HEK293T (cell line): ENCODE measurements around the gene ERCC1.

ENCODE experiments used
- ARNT ChIP-seq: fragments of 450-650 bp; IDR thresholded peaks from 2 replicates; pipeline ENCODE4 v1.6.1; 2017; ENCODE audit warnings: mild to moderate bottlenecking
- BHLHE40 ChIP-seq: fragments of 450-650 bp; IDR thresholded peaks from 2 replicates; pipeline ENCODE4 v1.6.1; 2016; ENCODE audit warnings: mild to moderate bottlenecking, moderate library complexity, borderline replicate concordance
- CTBP1 ChIP-seq: fragments of 450-650 bp; IDR thresholded peaks from 2 replicates; pipeline ENCODE4 v1.6.1; 2016; ENCODE audit warnings: borderline replicate concordance
- ELF4 ChIP-seq: fragments of 450-650 bp; IDR thresholded peaks from 2 replicates; pipeline ENCODE4 v1.6.1; 2017; ENCODE audit warnings: antibody characterized with exemption
- FOXA1 ChIP-seq: fragments of 450-650 bp; IDR thresholded peaks from 2 replicates; pipeline ENCODE4 v1.6.1; 2016; ENCODE audit warnings: mild to moderate bottlenecking
- FOXK2 ChIP-seq: fragments of 450-650 bp; IDR thresholded peaks from 2 replicates; pipeline ENCODE4 v1.6.1; 2016; ENCODE audit warnings: mild to moderate bottlenecking
- FOXM1 ChIP-seq: fragments of 450-650 bp; IDR thresholded peaks from 2 replicates; pipeline ENCODE4 v1.6.1; 2017; ENCODE audit warnings: mild to moderate bottlenecking, borderline replicate concordance
- HDGF ChIP-seq: fragments of 450-650 bp; IDR thresholded peaks from 2 replicates; pipeline ENCODE4 v1.6.1; 2017; ENCODE audit warnings: antibody characterized with exemption, borderline replicate concordance
- SP1 ChIP-seq: fragments of 450-650 bp; IDR thresholded peaks from 2 replicates; pipeline ENCODE4 v1.6.1; 2017
- SUZ12 ChIP-seq: fragments of 450-650 bp; IDR thresholded peaks from 2 replicates; pipeline ENCODE4 v1.6.1; 2016; ENCODE audit warnings: mild to moderate bottlenecking
- TARDBP ChIP-seq: fragments of 450-650 bp; IDR thresholded peaks from 2 replicates; pipeline ENCODE4 v1.6.1; 2016
- ZNF384 ChIP-seq: fragments of 450-650 bp; IDR thresholded peaks from 2 replicates; pipeline ENCODE4 v1.6.1; 2016
- TF ChIP-seq, protein P1 (sequence below): fragments of 450-650 bp; IDR thresholded peaks from 2 replicates; pipeline ENCODE4 v1.6.1; 2016

DNA sequence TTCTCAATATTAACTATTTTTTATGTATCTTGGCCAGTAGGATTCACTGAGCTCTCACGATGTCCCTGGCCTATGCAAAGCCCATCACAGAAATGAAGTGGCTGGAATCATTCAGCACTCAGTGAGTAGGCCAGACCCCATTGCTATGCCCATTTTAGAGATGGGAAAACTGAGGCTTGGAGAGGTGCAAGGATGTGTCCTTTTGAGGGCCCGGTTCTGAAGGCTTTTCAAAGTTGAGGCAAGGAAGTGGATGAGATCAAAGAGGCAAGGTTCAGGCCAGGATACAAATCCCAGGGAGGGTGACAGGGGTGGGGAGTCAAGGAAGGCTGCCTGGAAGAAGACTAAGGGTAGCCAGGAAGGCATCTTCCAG lies 18.7 kb upstream of the ERCC1 start:
- TF ChIP-seq ZNF384 = no peak
- no peak for TF ChIP-seq FOXK2
- TF ChIP-seq BHLHE40 = no peak
- no peak for TF ChIP-seq SUZ12
- TF ChIP-seq ARNT = no peak
- TF ChIP-seq SP1 = no peak
- no peak for TF ChIP-seq FOXM1
- TF ChIP-seq, protein P1, sequence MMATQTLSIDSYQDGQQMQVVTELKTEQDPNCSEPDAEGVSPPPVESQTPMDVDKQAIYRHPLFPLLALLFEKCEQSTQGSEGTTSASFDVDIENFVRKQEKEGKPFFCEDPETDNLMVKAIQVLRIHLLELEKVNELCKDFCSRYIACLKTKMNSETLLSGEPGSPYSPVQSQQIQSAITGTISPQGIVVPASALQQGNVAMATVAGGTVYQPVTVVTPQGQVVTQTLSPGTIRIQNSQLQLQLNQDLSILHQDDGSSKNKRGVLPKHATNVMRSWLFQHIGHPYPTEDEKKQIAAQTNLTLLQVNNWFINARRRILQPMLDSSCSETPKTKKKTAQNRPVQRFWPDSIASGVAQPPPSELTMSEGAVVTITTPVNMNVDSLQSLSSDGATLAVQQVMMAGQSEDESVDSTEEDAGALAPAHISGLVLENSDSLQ = no peak
- no peak for TF ChIP-seq FOXA1
- TF ChIP-seq ELF4 = no peak
- TF ChIP-seq CTBP1 = no peak
- TF ChIP-seq TARDBP = no peak
- TF ChIP-seq HDGF = no peak
